Right renal pelvis (tissue), 4 donors: ENCODE data around the gene AUH. TPM values are rescaled to one million over a fixed set of nuclear protein-coding genes. Genes with fewer than 3 reads are reported as not detected.

Experiments used
- DNase-seq, 4 donors: peaks; one replicate each; pipeline ENCODE4 v3.0.0-alpha.2; 2013; ENCODE audit warnings: low read depth in 4 of 4, low spot score in 3 of 4, missing footprints in 1 of 4
- polyA plus RNA-seq, 4 donors: library from polyadenylated mRNA; unstranded; fragments of 120-200 nt; gene quantifications; one replicate each; pipeline ENCODE4 v1.2.1, GENCODE V29; 2013; ENCODE audit not compliant: insufficient read length in 4 of 4

AUH gene
- polyA plus RNA-seq, 4 donors: 44.1 to 53.7 (median 50.1) TPM

GRCh38 chr9:91302831-91303230 lies 58.9 kb downstream of the AUH start:
- DNase-seq: no peak

- no peak for DNase-seq
Measured at GRCh38 chr9:91301161-91301560, 60.6 kb downstream of the AUH start.

GRCh38 chr9:91298311-91298710 lies 63.4 kb downstream of the AUH start:
- no peak for DNase-seq

- DNase-seq: no peak
Measured at GRCh38 chr9:91297306-91297705, 64.4 kb downstream of the AUH start.

GRCh38 chr9:91296354-91296753 lies 65.4 kb downstream of the AUH start:
- no peak for DNase-seq

- no peak for DNase-seq
Measured at GRCh38 chr9:91295357-91295756, 66.4 kb downstream of the AUH start.

GRCh38 chr9:91291866-91292265 lies 69.9 kb downstream of the AUH start:
- DNase-seq: no peak

GRCh38 chr9:91289244-91289643 lies 72.5 kb downstream of the AUH start:
- DNase-seq: no peak

- DNase-seq: no peak
Measured at GRCh38 chr9:91285729-91286353, 75.9 kb downstream of the AUH start.

- no peak for DNase-seq
Measured at GRCh38 chr9:91282292-91282691, 79.4 kb downstream of the AUH start.

GRCh38 chr9:91279296-91280204 lies 82.2 kb downstream of the AUH start:
- no peak for DNase-seq

- DNase-seq: no peak
Measured at GRCh38 chr9:91276513-91276912, 85.2 kb downstream of the AUH start.

GRCh38 chr9:91275655-91276054 lies 86.1 kb downstream of the AUH start:
- DNase-seq: no peak

GRCh38 chr9:91274949-91275492 lies 86.7 kb downstream of the AUH start:
- DNase-seq: no peak

GRCh38 chr9:91273853-91274552 lies 87.7 kb downstream of the AUH start:
- no peak for DNase-seq

GRCh38 chr9:91271156-91271555 lies 90.6 kb downstream of the AUH start:
- DNase-seq: no peak

GRCh38 chr9:91269907-91270491 lies 91.7 kb downstream of the AUH start:
- no peak for DNase-seq

GRCh38 chr9:91266448-91266847 lies 95.3 kb downstream of the AUH start:
- no peak for DNase-seq

GRCh38 chr9:91265514-91265913 lies 96.2 kb downstream of the AUH start:
- no peak for DNase-seq

GRCh38 chr9:91261417-91261816 lies 100.3 kb downstream of the AUH start:
- DNase-seq: no peak

GRCh38 chr9:91259162-91259561 lies 102.6 kb downstream of the AUH start:
- no peak for DNase-seq
